K562 (cell line): Measurements from ENCODE around the gene ARHGAP15. TPM values are rescaled to one million over a fixed set of nuclear protein-coding genes. Genes with fewer than 3 reads are reported as not detected.

Source experiments
- ATAC-seq: fragments of 200-7000 bp; cut with Tn5 transposase; 3 replicates; pipeline ENCODE4 v1.9.1; 2020; ENCODE audit warnings: moderate library complexity
- BruUV-seq: library from RNA; stranded (reverse); fragments of 400-500 nt; replicated peaks from 2 replicates; lab custom pipeline; 2021; lab: Mats Ljungman, UMichigan
- CTCF ChIA-PET: fragments of 300-600 bp; formaldehyde crosslinking; extraction: SDS; loops from one replicate; lab custom pipeline; 2021; ENCODE audit warnings: low intra/inter-chr PET ratio; lab: Yijun Ruan, JAX
- POLR2A ChIA-PET: fragments of 300-600, 350-650 bp; sonication (Branson Sonifier 250); formaldehyde crosslinking; extraction: SDS; loops from one replicate; lab custom pipeline; 2021; ENCODE audit warnings: antibody characterized with exemption, inconsistent platforms; lab: Yijun Ruan, JAX
- DNase-seq, 4 experiments: peaks; one replicate each; pipeline versions ENCODE4 v3.0.0 to v3.0.0-alpha.2; 2011 to 2018; ENCODE audit warnings: low spot score in 3 of 4, mixed read lengths in 3 of 4; ENCODE audit errors: extremely low read depth in 1 of 4
- FAIRE-seq: peaks from 2 replicates; lab custom pipeline; 2011; peaks lifted over from hg19 to GRCh38; lab: Jason Lieb, UNC
- H2AFZ ChIP-seq: 2 replicates; pipeline ENCODE4 v1.6.0; 2011; ENCODE audit warnings: low read depth, low read length, control low read depth, inconsistent platforms
- H3K27ac ChIP-seq: fragments of 200-600 bp; 3 replicates; pipeline ENCODE4 v1.8.0; 2011; ENCODE audit warnings: low read depth, mild to moderate bottlenecking, control low read depth, inconsistent platforms, low read length, moderate library complexity, mixed read lengths; ENCODE audit errors: extremely low read depth
- H3K27me3 ChIP-seq, 2 experiments: fragments of 300-600 bp in 1 of 2; 2 replicates in 1 of 2; 3 replicates in 1 of 2; pipeline versions ENCODE4 v1.6.0 to v1.8.0; 2011; ENCODE audit warnings: inconsistent platforms in 2 of 2, low read length in 2 of 2, mild to moderate bottlenecking in 1 of 2, mixed read lengths in 1 of 2, moderate library complexity in 1 of 2; ENCODE audit not compliant: control insufficient read depth in 2 of 2, insufficient read depth in 2 of 2
- H3K36me3 ChIP-seq: fragments of 300-600 bp; 3 replicates; pipeline ENCODE4 v1.8.0; 2011; ENCODE audit warnings: mild to moderate bottlenecking, low read length, inconsistent platforms; ENCODE audit not compliant: control insufficient read depth, insufficient read depth
- H3K4me1 ChIP-seq, 2 experiments: fragments of 200-600 bp in 1 of 2; replicated peaks in 1 of 2; 2 replicates in 1 of 2; 3 replicates in 1 of 2; pipeline versions ENCODE4 v1.5.1 to v1.8.0; 2011; ENCODE audit warnings: inconsistent platforms in 2 of 2, low read length in 2 of 2, mild to moderate bottlenecking in 1 of 2, mixed read lengths in 1 of 2, moderate library complexity in 1 of 2; ENCODE audit not compliant: control insufficient read depth in 2 of 2, insufficient read depth in 2 of 2
- H3K4me2 ChIP-seq: 2 replicates; pipeline ENCODE4 v1.6.1; 2011; ENCODE audit warnings: low read length, control low read depth, inconsistent platforms, mixed read lengths; ENCODE audit not compliant: insufficient read depth
- H3K4me3 ChIP-seq: fragments of 200-600 bp; sonication (generic), shearing (Covaris generic); 2 replicates; pipeline ENCODE4 v1.5.1; 2016; ENCODE audit warnings: control low read depth, inconsistent platforms
- H3K79me2 ChIP-seq: fragments of 200-600 bp; 3 replicates; pipeline ENCODE4 v1.8.0; 2011; ENCODE audit warnings: low read length, inconsistent platforms; ENCODE audit not compliant: control insufficient read depth, insufficient read depth
- H3K9ac ChIP-seq, 2 experiments: 2 replicates each; pipeline versions ENCODE4 v1.6.0 to v1.6.1; 2011; ENCODE audit warnings: low read depth in 2 of 2, low read length in 2 of 2, control low read depth in 1 of 2, inconsistent platforms in 1 of 2, mild to moderate bottlenecking in 1 of 2, mixed read lengths in 1 of 2; ENCODE audit not compliant: insufficient read depth in 1 of 2
- H3K9me1 ChIP-seq: one replicate; pipeline ENCODE4 v1.6.0; 2011; ENCODE audit warnings: inconsistent platforms, mild to moderate bottlenecking, low read length, moderate library complexity; ENCODE audit not compliant: control insufficient read depth, insufficient read depth
- H3K9me3 ChIP-seq: replicated peaks from 2 replicates; pipeline ENCODE4 v1.5.1; 2011; ENCODE audit warnings: low read depth, low read length, inconsistent platforms; ENCODE audit not compliant: control insufficient read depth, insufficient read depth
- H4K20me1 ChIP-seq: replicated peaks from 2 replicates; pipeline ENCODE4 v1.6.1; 2011; ENCODE audit warnings: low read length, inconsistent platforms, mixed read lengths; ENCODE audit not compliant: control insufficient read depth, insufficient read depth
- C11orf30 ChIP-seq: fragments of 450-650 bp; IDR thresholded peaks from 2 replicates; pipeline ENCODE4 v1.6.1; 2016; ENCODE audit warnings: low read depth, mild to moderate bottlenecking
- CTCF ChIP-seq, 3 experiments: IDR thresholded peaks in 2 of 3; conservative IDR thresholded peaks in 1 of 3; 2 replicates each; pipeline ENCODE4 v1.5.1; 2011 to 2012; ENCODE audit warnings: low read length in 3 of 3, mild to moderate bottlenecking in 3 of 3, control low read depth in 2 of 3, improper control_type of control experiment in 1 of 3, inconsistent platforms in 1 of 3, low read depth in 1 of 3, mixed read lengths in 1 of 3, moderate library complexity in 1 of 3; ENCODE audit not compliant: insufficient read depth in 2 of 3
- GTF2F1 ChIP-seq: IDR thresholded peaks from 2 replicates; pipeline ENCODE4 v1.6.1; 2011; ENCODE audit warnings: low read depth, low read length, improper control_type of control experiment
- RERE ChIP-seq: sonication (generic); formaldehyde crosslinking; IDR thresholded peaks from 2 replicates; pipeline ENCODE4 v1.8.0; 2023; ENCODE audit warnings: missing genetic modification reagents, mild to moderate bottlenecking, borderline replicate concordance
- TAF7 ChIP-seq: fragments of 450-650 bp; IDR thresholded peaks from 2 replicates; pipeline ENCODE4 v1.6.1; 2016; ENCODE audit warnings: missing genetic modification characterization, missing compliant biosample characterization
- ZNF316 ChIP-seq: fragments of 450-650 bp; IDR thresholded peaks from 2 replicates; pipeline ENCODE4 v1.6.1; 2016
- ZNF507 ChIP-seq: conservative IDR thresholded peaks from 2 replicates; pipeline ENCODE4 v1.6.1; 2017; ENCODE audit warnings: missing genetic modification characterization, missing compliant biosample characterization
- WGBS: fragments of 100-300 bp; shearing (Covaris generic); methylation state at CpG from one replicate; pipeline ENCODE4 v1.1.6; 2016; ENCODE audit warnings: low coverage, mixed read lengths; ENCODE audit not compliant: insufficient coverage; ENCODE audit errors: missing lambda C conversion rate; 5-methylcytosine and 5-hydroxymethylcytosine counted together
- in situ Hi-C: fragments of 300-500 bp; cut with MboI; formaldehyde crosslinking; loops from 4 replicates; pipeline ENCODE4 v1.15.0; 2018; ENCODE audit warnings: inconsistent platforms, mixed read lengths
- intact Hi-C: fragments of 100-400 bp; cut with micrococcal nuclease; formaldehyde crosslinking; loops from 2 replicates; pipeline ENCODE4 v1.14.2; 2022
- polyA plus RNA-seq, 8 experiments: library from polyadenylated mRNA; depleted of rRNA in 4 of 8; stranded (reverse) in 5 of 8; unstranded in 3 of 8; fragments of >200 nt; fragmentation: Nextera tagmentation in 2 of 8; fragmentation: Illumina TruSeq in 1 of 8; extraction: Ambion mirVana in 2 of 8; extraction: Trizol in 1 of 8; gene quantifications; 2 replicates each; pipeline versions ENCODE4 v1.2.1 to v1.2.3, GENCODE V29; 2011 to 2014; ENCODE audit warnings: inconsistent platforms in 1 of 8, missing spikeins in 1 of 8
- total RNA-seq, 7 experiments: library from RNA; depleted of rRNA in 6 of 7; stranded (reverse); fragments of >200 nt in 6 of 7; fragmentation: Illumina TruSeq in 2 of 7; extraction: Trizol in 2 of 7; gene quantifications; 2 replicates each; pipeline versions ENCODE4 v1.2.1 to v1.2.3, GENCODE V29; 2011 to 2021; ENCODE audit warnings: low replicate concordance in 1 of 7

Gene ARHGAP15
- total and polyA plus RNA-seq, 9 of the 15 experiments (the other 6 are each of a cell fraction or from before 2014, with no cell fraction given): 1.5 to 17.9 (median 7.9) TPM

- Histone ChIP-seq H3K9me3 (no peaks in the 10 kb centered on the region), H4K20me1 (no peaks in the 10 kb centered on the region), H3K4me1 (no peaks in the 10 kb centered on the region; a peak in 2 of 5 replicates), H3K9ac (no peak overlapping the region), H2AFZ (no peak overlapping the region), H3K27me3 (no peaks in the 10 kb centered on the region), H3K4me3 (no peak overlapping the region), H3K9me1 (no peaks in the 10 kb centered on the region), H3K4me2 (no peak overlapping the region), H3K27ac (no peak overlapping the region), H3K36me3 (no peaks in the 10 kb centered on the region), H3K79me2 (no peaks in the 10 kb centered on the region)
- TF ChIP-seq ZNF507 (tag) (no peak), ZNF316 (peak; percentile 71), C11orf30 (peak; percentile 56; the same call in 1 of the 2 replicates)
- no peak for ATAC-seq
- WGBS: 28% methylated on average over 2 of the region's 2 CpGs
- ChIA-PET CTCF (no interaction called here), POLR2A (no interaction called here)
- no peak for FAIRE-seq
- in situ Hi-C loops (no loop called here), intact Hi-C loops (loop anchor here (10.0 kb wide), 1 partner anchor 466 kb away; no protein-coding TSS in a partner anchor)
- DNase-seq: no peak
- no TSS peak for BruUV-seq
These were observed 559.6 kb downstream of the ARHGAP15 start for GRCh38 chr2:143688815-143689214.

GRCh38 chr2:143689541-143689940 lies 560.3 kb downstream of the ARHGAP15 start:
- CTCF ChIA-PET: no interaction called here
- Histone ChIP-seq H3K9ac (no peak overlapping the region), H3K4me2 (no peak overlapping the region), H3K36me3 (no peaks in the 10 kb centered on the region), H3K9me3 (no peaks in the 10 kb centered on the region), H4K20me1 (no peaks in the 10 kb centered on the region), H3K27ac (no peak overlapping the region), H3K4me1 (peaks cover 0 to 4% of the 10 kb centered on the region in 2 experiments; a peak in 2 of 5 replicates), H3K79me2 (no peaks in the 10 kb centered on the region), H3K27me3 (no peaks in the 10 kb centered on the region), H3K9me1 (no peaks in the 10 kb centered on the region), H2AFZ (no peak overlapping the region), H3K4me3 (no peak overlapping the region)
- FAIRE-seq (no peak), DNase-seq (no peak), ATAC-seq (no peak)
- no TSS peak for BruUV-seq
- in situ Hi-C loops (no loop called here), intact Hi-C loops (loop anchor here (10.0 kb wide), 1 partner anchor 465 kb away; no protein-coding TSS in a partner anchor)
- WGBS: 0% methylated on average over 1 of the region's 1 CpG
- POLR2A ChIA-PET: interaction anchor here (1.0 kb wide), 1 partner anchor 11 kb away, joined by 3 read pairs; no protein-coding TSS in a partner anchor
- TF ChIP-seq CTCF (IDR thresholded peaks at IDR 0.05 in 2 of 3, conservative IDR thresholded peaks at IDR 0.05 in 1 of 3; ENCODE audit: insufficient read depth in 2 of 3, low read depth in 1 of 3, low read length in 3 of 3) (no peak), TAF7 (no peak), RERE (no peak), GTF2F1 (no peak)
